HepG2 (cell line): ENCODE measurements around the gene SEPHS1.

ENCODE experiments used
- CREB1 ChIP-seq, 2 experiments: fragments of 450-650 bp in 1 of 2; IDR thresholded peaks; 2 replicates each; pipeline ENCODE4 v1.6.1; 2016 to 2017; ENCODE audit warnings: control low read depth in 1 of 2, mild to moderate bottlenecking in 1 of 2, missing compliant biosample characterization in 1 of 2, missing genetic modification characterization in 1 of 2
- CTCF ChIP-seq: sonication (generic); formaldehyde crosslinking; IDR thresholded peaks from 2 replicates; pipeline ENCODE4 v1.5.0; 2020; ENCODE audit warnings: mild to moderate bottlenecking, missing genetic modification reagents, moderate library complexity
- EZH2 ChIP-seq: conservative IDR thresholded peaks from 2 replicates; pipeline ENCODE4 v1.6.1; 2012; ENCODE audit warnings: mild to moderate bottlenecking, low read depth, low read length, moderate library complexity
- KDM5B ChIP-seq: sonication (generic); formaldehyde crosslinking; IDR thresholded peaks from 2 replicates; pipeline ENCODE4 v1.4.0; 2020; ENCODE audit warnings: missing genetic modification reagents, mild to moderate bottlenecking, borderline replicate concordance
- MAFK ChIP-seq, 2 experiments: IDR thresholded peaks in 1 of 2; conservative IDR thresholded peaks in 1 of 2; 2 replicates each; pipeline ENCODE4 v1.6.1; 2011; ENCODE audit warnings: improper control_type of control experiment in 2 of 2, low read length in 2 of 2
- RNF219 ChIP-seq: sonication (generic); formaldehyde crosslinking; IDR thresholded peaks from 2 replicates; pipeline ENCODE4 v1.5.0; 2020; ENCODE audit warnings: mild to moderate bottlenecking, missing genetic modification reagents
- ZNF639 ChIP-seq: conservative IDR thresholded peaks from 2 replicates; pipeline ENCODE4 v1.6.1; 2018; ENCODE audit warnings: missing genetic modification reagents
- TF ChIP-seq, protein P1 (sequence below): sonication (generic); formaldehyde crosslinking; IDR thresholded peaks from 2 replicates; pipeline ENCODE4 v1.4.0; 2020; ENCODE audit warnings: missing genetic modification reagents

DNA sequence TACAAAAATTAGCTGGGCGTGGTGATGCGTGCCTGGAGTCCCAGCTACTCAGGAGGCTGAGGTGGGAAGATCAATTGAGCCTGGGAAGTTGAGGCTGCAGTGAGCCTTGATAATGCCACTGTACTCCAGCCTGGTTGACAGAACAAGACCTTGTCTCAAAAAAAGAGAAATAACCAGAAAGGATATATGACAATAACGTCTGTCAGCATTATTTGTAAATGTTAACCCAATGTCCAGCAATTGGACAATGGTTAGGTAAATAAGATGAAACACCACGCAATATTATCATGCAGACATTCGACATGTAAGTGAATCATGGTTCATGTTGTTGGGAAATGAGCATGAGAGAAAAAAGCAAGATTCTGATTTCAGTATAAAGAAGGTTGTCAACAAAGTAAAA lies 44.6 kb upstream of the SEPHS1 start:
- TF ChIP-seq, protein P1, sequence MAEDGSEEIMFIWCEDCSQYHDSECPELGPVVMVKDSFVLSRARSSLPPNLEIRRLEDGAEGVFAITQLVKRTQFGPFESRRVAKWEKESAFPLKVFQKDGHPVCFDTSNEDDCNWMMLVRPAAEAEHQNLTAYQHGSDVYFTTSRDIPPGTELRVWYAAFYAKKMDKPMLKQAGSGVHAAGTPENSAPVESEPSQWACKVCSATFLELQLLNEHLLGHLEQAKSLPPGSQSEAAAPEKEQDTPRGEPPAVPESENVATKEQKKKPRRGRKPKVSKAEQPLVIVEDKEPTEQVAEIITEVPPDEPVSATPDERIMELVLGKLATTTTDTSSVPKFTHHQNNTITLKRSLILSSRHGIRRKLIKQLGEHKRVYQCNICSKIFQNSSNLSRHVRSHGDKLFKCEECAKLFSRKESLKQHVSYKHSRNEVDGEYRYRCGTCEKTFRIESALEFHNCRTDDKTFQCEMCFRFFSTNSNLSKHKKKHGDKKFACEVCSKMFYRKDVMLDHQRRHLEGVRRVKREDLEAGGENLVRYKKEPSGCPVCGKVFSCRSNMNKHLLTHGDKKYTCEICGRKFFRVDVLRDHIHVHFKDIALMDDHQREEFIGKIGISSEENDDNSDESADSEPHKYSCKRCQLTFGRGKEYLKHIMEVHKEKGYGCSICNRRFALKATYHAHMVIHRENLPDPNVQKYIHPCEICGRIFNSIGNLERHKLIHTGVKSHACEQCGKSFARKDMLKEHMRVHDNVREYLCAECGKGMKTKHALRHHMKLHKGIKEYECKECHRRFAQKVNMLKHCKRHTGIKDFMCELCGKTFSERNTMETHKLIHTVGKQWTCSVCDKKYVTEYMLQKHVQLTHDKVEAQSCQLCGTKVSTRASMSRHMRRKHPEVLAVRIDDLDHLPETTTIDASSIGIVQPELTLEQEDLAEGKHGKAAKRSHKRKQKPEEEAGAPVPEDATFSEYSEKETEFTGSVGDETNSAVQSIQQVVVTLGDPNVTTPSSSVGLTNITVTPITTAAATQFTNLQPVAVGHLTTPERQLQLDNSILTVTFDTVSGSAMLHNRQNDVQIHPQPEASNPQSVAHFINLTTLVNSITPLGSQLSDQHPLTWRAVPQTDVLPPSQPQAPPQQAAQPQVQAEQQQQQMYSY (CRISPR knock-in tag): no peak
- TF ChIP-seq MAFK (conservative IDR thresholded peaks at IDR 0.05 in 1 of 2, IDR thresholded peaks at IDR 0.05 in 1 of 2; ENCODE audit: low read length in 2 of 2) (peak; percentile 42 to 44; a peak in 3 of 4 replicates), EZH2 (no peak), CTCF (CRISPR knock-in tag) (no peak), CREB1 (IDR thresholded peaks at IDR 0.05) (no peak), CREB1 (CRISPR knock-in tag; IDR thresholded peaks at IDR 0.05) (no peak), ZNF639 (no peak), KDM5B (CRISPR knock-in tag) (no peak), RNF219 (no peak)
